ENCODE results near the gene SYT1. TPM values are rescaled to one million over a fixed set of nuclear protein-coding genes. Genes with fewer than 3 reads are reported as not detected.

The SYT1 gene
- total and polyA plus RNA-seq, 2 donors (not counting 3 experiments of a cell fraction or from before 2014, with no cell fraction given), result 3.2 to 15.3 TPM

GRCh38 chr12:79448816-79449215, 584.2 kb downstream of the SYT1 start:
- no peaks in the 10 kb centered on the region for H3K9me1 ChIP-seq (replicated peaks; ENCODE audit: control insufficient read depth, extremely low read depth, insufficient read depth, low read length)
- H3K27ac ChIP-seq (ENCODE audit: insufficient read depth, low read depth, low read length), result no peak overlapping the region
- ChIA-PET CTCF (interaction anchor here (0.8 kb wide), 1 partner anchor 10 kb away, joined by 4 read pairs; no protein-coding TSS in a partner anchor), POLR2A (no interaction called here)
- DNase-seq (ENCODE audit: low read depth, low spot score), result no peak
- H2AFZ ChIP-seq (ENCODE audit: low read depth, low read length), result no peak overlapping the region
- no TSS peak for BruUV-seq (replicated peaks)
- H3K27me3 ChIP-seq (ENCODE audit: control insufficient read depth in 2 of 2, insufficient read depth in 2 of 2, low read length in 2 of 2), result no peaks in the 10 kb centered on the region
- FAIRE-seq, result no peak
- peaks cover 38% of the 10 kb centered on the region for H3K4me1 ChIP-seq (ENCODE audit: control insufficient read depth, extremely low read depth, insufficient read depth, low read length)
- no peaks in the 10 kb centered on the region for H3K9me3 ChIP-seq (replicated peaks; ENCODE audit: control insufficient read depth, insufficient read depth, low read length)
- no peaks in the 10 kb centered on the region for H4K20me1 ChIP-seq (replicated peaks; ENCODE audit: control insufficient read depth, extremely low read depth, insufficient read depth, low read length)
- H3K79me2 ChIP-seq (ENCODE audit: control insufficient read depth, insufficient read depth, low read length), result no peaks in the 10 kb centered on the region
- no peak overlapping the region for H3K9ac ChIP-seq (replicated peaks; ENCODE audit: extremely low read depth, insufficient read depth, low read length)
- no peak overlapping the region for H3K4me2 ChIP-seq (ENCODE audit: insufficient read depth, low read length)
- intact Hi-C loops (cut with micrococcal nuclease) (no loop called here), dilution Hi-C loops (cut with MboI; ENCODE audit: extremely low pct_ligation_motif_present, low sequenced_read_pairs) (no loop called here)
- no peaks in the 10 kb centered on the region for H3K36me3 ChIP-seq (ENCODE audit: control insufficient read depth in 2 of 2, extremely low read depth in 1 of 2, insufficient read depth in 2 of 2, low read length in 2 of 2)
- no peak overlapping the region for H3K4me3 ChIP-seq (replicated peaks in 1 of 3; ENCODE audit: insufficient read depth in 1 of 3, low read depth in 1 of 3, low read length in 3 of 3)
- TF ChIP-seq EZH2 (IDR thresholded peaks at IDR 0.05; ENCODE audit: borderline replicate concordance, low read depth, low read length, severe bottlenecking), result no peak
- TF ChIP-seq GATA2 (IDR thresholded peaks at IDR 0.05; ENCODE audit: insufficient read depth, insufficient read length, low read depth, low read length), result no peak
- TF ChIP-seq FOS (IDR thresholded peaks at IDR 0.05; ENCODE audit: borderline replicate concordance, insufficient read depth, low read length), result no peak
- TF ChIP-seq CTCF (IDR thresholded peaks at IDR 0.05; ENCODE audit: extremely low read depth in 1 of 2, insufficient read depth in 1 of 2, low read depth in 1 of 2, low read length in 2 of 2), result no peak
- TF ChIP-seq JUN (IDR thresholded peaks at IDR 0.05; ENCODE audit: borderline replicate concordance, insufficient read depth, insufficient read length, low read depth), result no peak
- TF ChIP-seq POLR2A (IDR thresholded peaks at IDR 0.05; ENCODE audit: low read depth, low read length), result no peak
- no peak for TF ChIP-seq MAX (IDR thresholded peaks at IDR 0.05; ENCODE audit: insufficient read depth, insufficient read length)
- no peak for TF ChIP-seq POLR2AphosphoS5 (IDR thresholded peaks at IDR 0.05; ENCODE audit: insufficient read depth, low read depth, low read length)
- TF ChIP-seq MYC (IDR thresholded peaks at IDR 0.05; ENCODE audit: low read depth, low read length), result no peak

Data from endothelial cell of umbilical vein (primary cell).